Measurements from ENCODE around the gene LRMDA.

LRMDA gene

GRCh38 chr10:76086761-76087639, 655.6 kb downstream of the LRMDA start:
- TF ChIP-seq, protein P1, sequence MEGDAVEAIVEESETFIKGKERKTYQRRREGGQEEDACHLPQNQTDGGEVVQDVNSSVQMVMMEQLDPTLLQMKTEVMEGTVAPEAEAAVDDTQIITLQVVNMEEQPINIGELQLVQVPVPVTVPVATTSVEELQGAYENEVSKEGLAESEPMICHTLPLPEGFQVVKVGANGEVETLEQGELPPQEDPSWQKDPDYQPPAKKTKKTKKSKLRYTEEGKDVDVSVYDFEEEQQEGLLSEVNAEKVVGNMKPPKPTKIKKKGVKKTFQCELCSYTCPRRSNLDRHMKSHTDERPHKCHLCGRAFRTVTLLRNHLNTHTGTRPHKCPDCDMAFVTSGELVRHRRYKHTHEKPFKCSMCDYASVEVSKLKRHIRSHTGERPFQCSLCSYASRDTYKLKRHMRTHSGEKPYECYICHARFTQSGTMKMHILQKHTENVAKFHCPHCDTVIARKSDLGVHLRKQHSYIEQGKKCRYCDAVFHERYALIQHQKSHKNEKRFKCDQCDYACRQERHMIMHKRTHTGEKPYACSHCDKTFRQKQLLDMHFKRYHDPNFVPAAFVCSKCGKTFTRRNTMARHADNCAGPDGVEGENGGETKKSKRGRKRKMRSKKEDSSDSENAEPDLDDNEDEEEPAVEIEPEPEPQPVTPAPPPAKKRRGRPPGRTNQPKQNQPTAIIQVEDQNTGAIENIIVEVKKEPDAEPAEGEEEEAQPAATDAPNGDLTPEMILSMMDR (conservative IDR thresholded peaks at IDR 0.05; ENCODE audit: low read length) = peak; percentile 60
- H3K4me3 ChIP-seq (ENCODE audit: low read length) = no peak overlapping the region
- DNase-seq (ENCODE audit: low read depth) = peak; percentile 85

- DNase-seq (ENCODE audit: low read depth) = no peak
- H3K4me3 ChIP-seq (ENCODE audit: low read length) = no peak overlapping the region
- TF ChIP-seq, protein P1 (conservative IDR thresholded peaks at IDR 0.05; ENCODE audit: low read length) = no peak
These were observed 656.6 kb downstream of the LRMDA start for GRCh38 chr10:76088008-76088407.

DNA sequence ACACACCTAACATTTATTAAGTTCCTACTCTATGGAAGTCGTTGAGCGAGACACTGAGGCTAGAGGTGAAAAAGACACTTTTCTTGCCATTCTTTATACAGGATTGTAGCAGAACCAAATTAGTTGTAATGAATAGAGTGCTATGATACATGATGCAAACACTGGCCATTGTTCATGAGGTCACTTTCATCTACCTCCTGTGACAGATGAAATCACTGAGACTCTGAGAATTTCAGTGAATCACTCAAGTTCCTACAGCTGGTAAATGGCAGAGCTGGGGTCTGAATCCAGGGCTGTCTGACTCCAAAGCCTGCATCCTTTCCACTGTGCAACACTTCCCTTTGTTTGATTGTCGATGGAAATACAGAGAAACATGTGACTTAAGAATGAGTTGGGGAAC, 657.6 kb downstream of the LRMDA start:
- no peak overlapping the region for H3K4me3 ChIP-seq (ENCODE audit: low read length)
- no peak for DNase-seq (ENCODE audit: low read depth)
- TF ChIP-seq, protein P1 (conservative IDR thresholded peaks at IDR 0.05; ENCODE audit: low read length) = no peak

- TF ChIP-seq, protein P1 (conservative IDR thresholded peaks at IDR 0.05; ENCODE audit: low read length) = no peak
- no peak overlapping the region for H3K4me3 ChIP-seq (ENCODE audit: low read length)
- DNase-seq (ENCODE audit: low read depth) = no peak
These were observed 658.2 kb downstream of the LRMDA start for GRCh38 chr10:76089556-76090180.

GRCh38 chr10:76091926-76092325, 660.5 kb downstream of the LRMDA start:
- TF ChIP-seq, protein P1 (conservative IDR thresholded peaks at IDR 0.05; ENCODE audit: low read length) = no peak
- no peak overlapping the region for H3K4me3 ChIP-seq (ENCODE audit: low read length)
- DNase-seq (ENCODE audit: low read depth) = no peak

DNA sequence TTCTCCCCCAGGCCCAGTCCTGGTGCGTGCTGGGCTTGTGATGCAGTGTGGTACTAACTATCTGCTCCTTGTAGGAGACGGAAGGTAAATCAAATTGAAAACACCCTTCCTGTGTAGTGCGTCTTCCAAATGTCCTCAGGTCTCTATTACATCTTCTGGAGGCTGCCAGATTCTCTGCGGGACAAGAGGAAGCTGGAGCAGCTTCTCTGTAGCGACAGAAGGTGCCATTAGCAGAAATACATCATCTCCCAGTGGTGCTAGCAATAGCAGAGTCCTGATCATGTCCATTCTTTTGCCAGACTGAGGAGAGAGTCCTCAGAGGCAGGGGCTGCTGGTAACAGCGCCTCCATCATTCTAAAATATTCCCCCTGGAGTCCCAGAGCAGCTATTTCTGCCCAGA, 675.2 kb downstream of the LRMDA start:
- no peak overlapping the region for H3K4me3 ChIP-seq (ENCODE audit: low read length)
- DNase-seq (ENCODE audit: low read depth) = no peak
- TF ChIP-seq, protein P1 (conservative IDR thresholded peaks at IDR 0.05; ENCODE audit: low read length) = no peak

All from AG10803 (cell line).